IMR-90 (cell line): ENCODE results near the gene SH3RF3. TPM values are rescaled to one million over a fixed set of nuclear protein-coding genes. Genes with fewer than 3 reads are reported as not detected.
A peak's percentile ranks its signal among the peaks of the same experiment; 100 is the strongest.

Source experiments
- ATAC-seq: fragments of 200-7000 bp; cut with Tn5 transposase; 2 replicates; pipeline ENCODE4 v1.9.1; 2020; ENCODE audit warnings: low read depth, mild to moderate bottlenecking, moderate library complexity
- BruUV-seq: library from RNA; stranded (reverse); fragments of 400-500 nt; replicated peaks from 2 replicates; lab custom pipeline; 2021; lab: Mats Ljungman, UMichigan
- CTCF ChIA-PET: fragments of 300-600 bp; formaldehyde crosslinking; extraction: SDS; loops from one replicate; lab custom pipeline; 2021; ENCODE audit warnings: antibody characterized with exemption; lab: Yijun Ruan, JAX
- POLR2A ChIA-PET: fragments of 300-600 bp; sonication (Branson Sonifier 250); formaldehyde crosslinking; loops from one replicate; lab custom pipeline; 2022; ENCODE audit warnings: antibody characterized with exemption; ENCODE audit not compliant: unreplicated experiment; lab: Charles Lee
- DNase-seq: peaks from one replicate; pipeline ENCODE4 v3.0.0; 2013
- H2AFZ ChIP-seq: replicated peaks from 2 replicates; pipeline ENCODE3; 2013; ENCODE audit warnings: low read length, mild to moderate bottlenecking; ENCODE audit not compliant: poor library complexity
- H2AK5ac ChIP-seq: 2 replicates; pipeline ENCODE4 v1.6.1; 2013; ENCODE audit warnings: low read depth, low read length, inconsistent platforms
- H2AK9ac ChIP-seq: replicated peaks from 2 replicates; pipeline ENCODE3; 2013; ENCODE audit warnings: mild to moderate bottlenecking, low read depth, low read length, moderate library complexity; ENCODE audit not compliant: poor library complexity
- H2BK120ac ChIP-seq: 2 replicates; pipeline ENCODE4 v1.6.1; 2013; ENCODE audit warnings: low read depth, low read length, inconsistent platforms
- H2BK15ac ChIP-seq: 3 replicates; pipeline ENCODE4 v1.6.1; 2013; ENCODE audit warnings: low read depth, low read length, inconsistent platforms
- H2BK20ac ChIP-seq: 2 replicates; pipeline ENCODE4 v1.6.1; 2013; ENCODE audit warnings: low read depth, mild to moderate bottlenecking, inconsistent platforms, low read length, moderate library complexity
- H2BK5ac ChIP-seq: 2 replicates; pipeline ENCODE4 v1.6.1; 2013; ENCODE audit warnings: mild to moderate bottlenecking, low read depth, low read length, inconsistent platforms; ENCODE audit not compliant: poor library complexity, severe bottlenecking
- H3K14ac ChIP-seq: replicated peaks from 2 replicates; pipeline ENCODE4 v1.6.1; 2013; ENCODE audit warnings: low read depth, low read length, inconsistent platforms
- H3K18ac ChIP-seq: 2 replicates; pipeline ENCODE4 v1.6.1; 2013; ENCODE audit warnings: low read depth, low read length, control low read depth
- H3K23ac ChIP-seq: 2 replicates; pipeline ENCODE4 v1.6.1; 2013; ENCODE audit warnings: low read depth, low read length, inconsistent platforms
- H3K27ac ChIP-seq: 2 replicates; pipeline ENCODE4 v1.5.1; 2013; ENCODE audit warnings: mild to moderate bottlenecking, control low read depth, low read length; ENCODE audit not compliant: insufficient read depth
- H3K27me3 ChIP-seq: 2 replicates; pipeline ENCODE4 v1.6.1; 2013; ENCODE audit warnings: low read length; ENCODE audit not compliant: control insufficient read depth, insufficient read depth
- H3K36me3 ChIP-seq: 2 replicates; pipeline ENCODE4 v1.6.1; 2013; ENCODE audit warnings: low read length, mixed read lengths; ENCODE audit not compliant: control insufficient read depth, insufficient read depth
- H3K4ac ChIP-seq: 2 replicates; pipeline ENCODE4 v1.6.1; 2013; ENCODE audit warnings: low read depth, low read length, inconsistent platforms
- H3K4me1 ChIP-seq: 2 replicates; pipeline ENCODE4 v1.6.1; 2013; ENCODE audit warnings: low read length, mixed read lengths; ENCODE audit not compliant: control insufficient read depth, insufficient read depth
- H3K4me2 ChIP-seq: 2 replicates; pipeline ENCODE4 v1.6.1; 2013; ENCODE audit warnings: low read depth, mild to moderate bottlenecking, control low read depth, low read length, moderate library complexity
- H3K4me3 ChIP-seq: 2 replicates; pipeline ENCODE4 v1.5.1; 2013; ENCODE audit warnings: low read depth, mild to moderate bottlenecking, control low read depth, low read length, moderate library complexity; ENCODE audit not compliant: insufficient read depth
- H3K56ac ChIP-seq: 2 replicates; pipeline ENCODE4 v1.6.1; 2013; ENCODE audit warnings: low read length, inconsistent platforms; ENCODE audit not compliant: insufficient read depth; ENCODE audit errors: extremely low read depth
- H3K79me1 ChIP-seq, 2 experiments: 2 replicates each; pipeline ENCODE4 v1.6.1; 2013; ENCODE audit warnings: low read length in 2 of 2, inconsistent platforms in 1 of 2, low read depth in 1 of 2
- H3K9ac ChIP-seq: 2 replicates; pipeline ENCODE4 v1.6.1; 2013; ENCODE audit warnings: low read depth, low read length, control low read depth
- H3K9me1 ChIP-seq: 2 replicates; pipeline ENCODE4 v1.6.1; 2013; ENCODE audit warnings: low read length, inconsistent platforms; ENCODE audit not compliant: insufficient read depth
- H3K9me3 ChIP-seq: 2 replicates; pipeline ENCODE4 v1.6.1; 2013; ENCODE audit warnings: low read length; ENCODE audit not compliant: control insufficient read depth, insufficient read depth
- H4K20me1 ChIP-seq: 2 replicates; pipeline ENCODE4 v1.6.1; 2013; ENCODE audit warnings: low read length, inconsistent platforms; ENCODE audit not compliant: insufficient read depth
- H4K5ac ChIP-seq: 2 replicates; pipeline ENCODE4 v1.6.1; 2013; ENCODE audit warnings: mild to moderate bottlenecking, low read depth, low read length, control low read depth
- H4K8ac ChIP-seq, 2 experiments: 2 replicates each; pipeline ENCODE4 v1.6.1; 2013; ENCODE audit warnings: low read depth in 2 of 2, low read length in 2 of 2, control low read depth in 1 of 2, inconsistent platforms in 1 of 2
- H4K91ac ChIP-seq: 2 replicates; pipeline ENCODE4 v1.6.1; 2013; ENCODE audit warnings: low read depth, low read length, inconsistent platforms; ENCODE audit not compliant: insufficient read depth
- FOS ChIP-seq: fragments of 150-350 bp; IDR thresholded peaks from 2 replicates; pipeline ENCODE4 v1.6.1; 2016; ENCODE audit warnings: low read depth, low read length
- MXI1 ChIP-seq: IDR thresholded peaks from 2 replicates; pipeline ENCODE4 v1.6.1; 2012; ENCODE audit warnings: low read depth, mild to moderate bottlenecking, low read length, moderate library complexity, borderline replicate concordance
- RCOR1 ChIP-seq: IDR thresholded peaks from 2 replicates; pipeline ENCODE4 v1.6.1; 2012; ENCODE audit warnings: mild to moderate bottlenecking, low read length, improper control_type of control experiment; ENCODE audit not compliant: insufficient replicate concordance
- RFX5 ChIP-seq: IDR thresholded peaks from 2 replicates; pipeline ENCODE4 v1.8.0; 2012; ENCODE audit warnings: low read depth, mild to moderate bottlenecking, low read length, moderate library complexity
- WGBS, 2 experiments: methylation state at CpG; one replicate each; pipeline versions ENCODE4 v1.1.5 to v1.1.7; 2013; ENCODE audit warnings: missing lambda C conversion rate in 2 of 2; ENCODE audit not compliant: insufficient read length in 1 of 2; ENCODE audit errors: extremely low coverage in 2 of 2; 5-methylcytosine and 5-hydroxymethylcytosine counted together
- dilution Hi-C: fragments of 300-500 bp; cut with HindIII; formaldehyde crosslinking; loops from one replicate; pipeline ENCODE4 v1.14.3; 2018; ENCODE audit warnings: low sequenced_read_pairs; ENCODE audit not compliant: unreplicated experiment
- in situ Hi-C: fragments of 300-500 bp; cut with MboI; formaldehyde crosslinking; loops from 3 replicates; pipeline ENCODE4 v1.14.3; 2019; ENCODE audit warnings: low sequenced_read_pairs, inconsistent platforms, mixed read lengths
- intact Hi-C: fragments of 100-400 bp; cut with micrococcal nuclease; formaldehyde crosslinking; loops from 2 replicates; pipeline ENCODE4 v1.10.0; 2022
- polyA plus RNA-seq, 3 experiments: library from polyadenylated mRNA; depleted of rRNA; stranded (reverse); fragments of >200 nt; gene quantifications; 2 replicates each; pipeline ENCODE4 v1.2.3, GENCODE V29; 2012; ENCODE audit warnings: low replicate concordance in 1 of 3
- total RNA-seq: library from RNA; depleted of rRNA; stranded (reverse); fragments of >200 nt; gene quantifications from 2 replicates; pipeline ENCODE4 v1.2.3, GENCODE V29; 2012
- TF ChIP-seq, protein P1 (sequence below): fragments of 150-350 bp; IDR thresholded peaks from 2 replicates; pipeline ENCODE4 v1.6.1; 2017; ENCODE audit warnings: mild to moderate bottlenecking, antibody characterized with exemption, low read length, low read depth

SH3RF3 gene
- total and polyA plus RNA-seq, 2 of the 4 experiments (the other 2 are of a cell fraction): 3.4 to 5.3 TPM

DNA sequence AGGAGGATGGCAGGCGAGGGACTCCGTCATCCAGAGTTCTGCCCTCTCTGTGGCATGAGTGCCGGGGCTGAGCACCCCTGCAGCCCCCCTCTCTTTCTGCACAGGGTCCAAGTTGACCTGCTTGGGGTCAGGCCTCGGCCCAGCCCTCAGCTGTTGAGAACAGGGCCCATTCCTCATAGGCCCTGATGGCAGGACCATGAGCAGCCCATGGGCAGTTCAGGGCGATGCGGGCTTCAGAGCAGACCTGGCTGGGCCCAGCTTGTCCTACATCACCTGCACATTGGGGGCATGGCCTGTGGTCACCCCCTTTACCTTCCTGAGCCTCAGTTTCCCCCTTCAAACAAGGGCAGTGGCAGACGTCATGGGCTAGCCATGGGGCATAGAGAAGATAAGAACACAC, 246.7 kb downstream of the SH3RF3 start:
- intact Hi-C loops: loop anchor here (5.0 kb wide), 1 partner anchor 248 kb away; the partner anchor contains the start of gene SH3RF3
- Histone ChIP-seq H3K79me1 (peaks cover 10 to 93% of the 10 kb centered on the region in 2 experiments; a peak in 3 of 4 replicates), H2AK9ac (peak overlapping the region; percentile 89), H2BK5ac (peak overlapping the region; percentile 67), H3K23ac (no peak overlapping the region), H3K56ac (no peak overlapping the region), H3K4me2 (no peak overlapping the region), H3K4ac (peak overlapping the region; percentile 30; the same call in 1 of the 2 replicates), H3K27ac (no peak overlapping the region), H3K9ac (no peak overlapping the region; the same call in 1 of the 2 replicates), H2AK5ac (peak overlapping the region; percentile 69), H3K14ac (peak overlapping the region; percentile 60; the same call in 1 of the 2 replicates), H3K4me1 (peaks cover 7% of the 10 kb centered on the region), H3K9me3 (no peaks in the 10 kb centered on the region), H2BK120ac (no peak overlapping the region), H4K91ac (0 out of 2 replicates have a peak overlapping the region, but pooled peaks have one; percentile 21), H4K8ac (no peak overlapping the region), H3K4me3 (no peak overlapping the region), H4K5ac (no peak overlapping the region), H3K9me1 (peaks cover 47% of the 10 kb centered on the region), H2BK15ac (no peak overlapping the region), H2BK20ac (no peak overlapping the region), H3K27me3 (no peaks in the 10 kb centered on the region), H3K18ac (no peak overlapping the region), H2AFZ (peak overlapping the region; percentile 59), H3K36me3 (peaks cover 31% of the 10 kb centered on the region), H4K20me1 (peaks cover 71% of the 10 kb centered on the region)
- no peak for DNase-seq
- in situ Hi-C loops: no loop called here
- BruUV-seq: no TSS peak
- TF ChIP-seq RFX5: no peak
- no peak for TF ChIP-seq MXI1
- TF ChIP-seq FOS: no peak
- no peak for TF ChIP-seq RCOR1
- TF ChIP-seq, protein P1, sequence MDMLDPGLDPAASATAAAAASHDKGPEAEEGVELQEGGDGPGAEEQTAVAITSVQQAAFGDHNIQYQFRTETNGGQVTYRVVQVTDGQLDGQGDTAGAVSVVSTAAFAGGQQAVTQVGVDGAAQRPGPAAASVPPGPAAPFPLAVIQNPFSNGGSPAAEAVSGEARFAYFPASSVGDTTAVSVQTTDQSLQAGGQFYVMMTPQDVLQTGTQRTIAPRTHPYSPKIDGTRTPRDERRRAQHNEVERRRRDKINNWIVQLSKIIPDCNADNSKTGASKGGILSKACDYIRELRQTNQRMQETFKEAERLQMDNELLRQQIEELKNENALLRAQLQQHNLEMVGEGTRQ: no peak
- no CpG with 5 or more reads among the region's 7 CpGs for WGBS, 2 experiments
- CTCF ChIA-PET: no interaction called here
- dilution Hi-C loops: no loop called here
- POLR2A ChIA-PET: no interaction called here
- no peak for ATAC-seq
